Right lobe of liver (tissue), 6 donors: ENCODE data around the gene SLC24A3. TPM values are rescaled to one million over a fixed set of nuclear protein-coding genes. Genes with fewer than 3 reads are reported as not detected.

ENCODE experiments used
- ATAC-seq, 4 donors: fragments of 200-7000 bp; cut with Tn5 transposase; one replicate each; pipeline ENCODE4 v1.9.1; 2020; ENCODE audit warnings: mild to moderate bottlenecking in 4 of 4, moderate library complexity in 4 of 4
- DNase-seq, 3 donors: peaks; one replicate each; pipeline ENCODE4 v3.0.0-alpha.2; 2020
- H3K27ac ChIP-seq, 3 donors: fragments of 200-600 bp; one replicate each; pipeline ENCODE4 v1.8.0; 2022
- H3K27me3 ChIP-seq, 2 donors: fragments of 200-600 bp; one replicate each; pipeline ENCODE4 v1.8.0; 2022
- H3K36me3 ChIP-seq, 4 donors: fragments of 200-600 bp; sonication (generic) in 1 of 4; one replicate each; pipeline versions ENCODE4 v1.5.1 to v1.8.0; 2017 to 2022; ENCODE audit warnings: control low read depth in 1 of 4
- H3K4me1 ChIP-seq, 4 donors: fragments of 200-600 bp; sonication (generic) in 1 of 4; one replicate each; pipeline versions ENCODE4 v1.5.1 to v1.8.0; 2017 to 2022; ENCODE audit warnings: control low read depth in 1 of 4
- H3K4me3 ChIP-seq, 3 donors: fragments of 200-600 bp; one replicate each; pipeline ENCODE4 v1.8.0; 2022
- H3K9me3 ChIP-seq, 4 donors: fragments of 200-600 bp; sonication (generic) in 1 of 4; one replicate each; pipeline versions ENCODE4 v1.5.1 to v1.8.0; 2017 to 2022; ENCODE audit warnings: control low read depth in 1 of 4
- POLR2A ChIP-seq: fragments of 450-650 bp; IDR thresholded peaks from one replicate; pipeline ENCODE4 v1.6.1; 2017; ENCODE audit warnings: antibody characterized with exemption, mild to moderate bottlenecking
- WGBS: methylation state at CpG from one replicate; pipeline ENCODE4 v1.1.6; 2018; ENCODE audit warnings: low coverage, low lambda C conversion rate; ENCODE audit not compliant: insufficient coverage; ENCODE audit errors: missing lambda C conversion rate; 5-methylcytosine and 5-hydroxymethylcytosine counted together
- intact Hi-C, 2 donors: fragments of 100-400 bp; cut with DNase I; formaldehyde crosslinking; loops; one replicate each; pipeline versions ENCODE4 v1.11.2 to v1.14.1; 2022
- total RNA-seq, 6 experiments: library from RNA; depleted of rRNA in 2 of 6; stranded (reverse); fragments of >200 nt in 2 of 6; fragmentation: NEBNext Ultra II Directional in 3 of 6; extraction: Animal tissue kit (Norgen Biotek cat#: 25700) in 3 of 6; gene quantifications; one replicate each; pipeline versions ENCODE4 v1.1.0 to v1.2.4, GENCODE V29; 2016 to 2023
- TF ChIP-seq, protein P1 (sequence below), 4 donors: fragments of 200-600 bp in 3 of 4; fragments of 450-650 bp in 1 of 4; IDR thresholded peaks; one replicate each; pipeline versions ENCODE4 v1.5.1 to v1.8.0; 2016 to 2022; ENCODE audit warnings: antibody characterized with exemption in 4 of 4, mild to moderate bottlenecking in 2 of 4
- donor health status: DM: no; HTN: yes; CAD: no.
- donor health status: DM: no; HTN: no; CAD: no.
- donor health status: DM: no; HTN: no; CAD: no.
- donor health status: DM: no; HTN: yes; CAD: no.
- donor health status: DM: no; HTN: yes; CAD: no.

SLC24A3 gene
- total RNA-seq, 6 experiments from 2014 or later = 0.06 to 0.49 (median 0.27) TPM

DNA sequence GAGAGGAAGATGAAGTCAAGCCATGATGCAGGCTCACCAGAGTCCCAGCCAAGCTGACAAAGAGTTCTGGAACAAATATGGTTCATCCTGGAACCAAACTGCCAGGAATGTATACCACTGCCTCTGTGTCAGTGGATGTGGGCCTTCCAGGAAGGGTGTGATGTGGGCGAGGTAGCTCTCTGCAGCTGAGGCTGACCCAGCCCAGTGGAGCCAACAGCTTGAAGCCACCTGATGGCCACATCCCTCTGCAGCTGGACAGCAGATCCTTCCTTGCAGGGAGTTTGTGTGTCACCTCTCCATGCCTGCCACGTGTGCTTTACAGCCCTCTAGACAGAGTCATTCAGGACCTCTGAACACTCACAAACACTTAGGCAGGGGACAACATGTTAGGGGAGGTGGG lies 403.6 kb downstream of the SLC24A3 start:
- no peak for TF ChIP-seq POLR2A
- TF ChIP-seq, protein P1, sequence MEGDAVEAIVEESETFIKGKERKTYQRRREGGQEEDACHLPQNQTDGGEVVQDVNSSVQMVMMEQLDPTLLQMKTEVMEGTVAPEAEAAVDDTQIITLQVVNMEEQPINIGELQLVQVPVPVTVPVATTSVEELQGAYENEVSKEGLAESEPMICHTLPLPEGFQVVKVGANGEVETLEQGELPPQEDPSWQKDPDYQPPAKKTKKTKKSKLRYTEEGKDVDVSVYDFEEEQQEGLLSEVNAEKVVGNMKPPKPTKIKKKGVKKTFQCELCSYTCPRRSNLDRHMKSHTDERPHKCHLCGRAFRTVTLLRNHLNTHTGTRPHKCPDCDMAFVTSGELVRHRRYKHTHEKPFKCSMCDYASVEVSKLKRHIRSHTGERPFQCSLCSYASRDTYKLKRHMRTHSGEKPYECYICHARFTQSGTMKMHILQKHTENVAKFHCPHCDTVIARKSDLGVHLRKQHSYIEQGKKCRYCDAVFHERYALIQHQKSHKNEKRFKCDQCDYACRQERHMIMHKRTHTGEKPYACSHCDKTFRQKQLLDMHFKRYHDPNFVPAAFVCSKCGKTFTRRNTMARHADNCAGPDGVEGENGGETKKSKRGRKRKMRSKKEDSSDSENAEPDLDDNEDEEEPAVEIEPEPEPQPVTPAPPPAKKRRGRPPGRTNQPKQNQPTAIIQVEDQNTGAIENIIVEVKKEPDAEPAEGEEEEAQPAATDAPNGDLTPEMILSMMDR (IDR thresholded peaks at IDR 0.05) = no peak
- no peak overlapping the region for H3K27ac ChIP-seq
- DNase-seq (no peak), ATAC-seq (no peak)
- H3K27me3 ChIP-seq = no peaks in the 10 kb centered on the region
- H3K36me3 ChIP-seq = no peaks in the 10 kb centered on the region
- H3K4me3 ChIP-seq = no peak overlapping the region
- H3K9me3 ChIP-seq = no peaks in the 10 kb centered on the region
- no peaks in the 10 kb centered on the region for H3K4me1 ChIP-seq
- intact Hi-C loops = no loop called here
- 0% methylated on average over 1 of the region's 2 CpGs for WGBS

- DNase-seq (no peak), ATAC-seq (no peak)
- Histone ChIP-seq H3K27me3 (no peaks in the 10 kb centered on the region), H3K27ac (no peak overlapping the region), H3K9me3 (no peaks in the 10 kb centered on the region), H3K36me3 (no peaks in the 10 kb centered on the region), H3K4me3 (no peak overlapping the region), H3K4me1 (no peaks in the 10 kb centered on the region)
- TF ChIP-seq, protein P1 (IDR thresholded peaks at IDR 0.05) = no peak
- no peak for TF ChIP-seq POLR2A
- 42% methylated on average over 3 of the region's 4 CpGs for WGBS
- intact Hi-C loops = no loop called here
These were observed 404.2 kb downstream of the SLC24A3 start for GRCh38 chr20:19616620-19617019.

- no peaks in the 10 kb centered on the region for H3K27me3 ChIP-seq
- no peaks in the 10 kb centered on the region for H3K9me3 ChIP-seq
- DNase-seq (no peak), ATAC-seq (peak in 1 of 4 donors; percentile 29)
- intact Hi-C loops = no loop called here
- no peak overlapping the region for H3K4me3 ChIP-seq
- no peak for TF ChIP-seq POLR2A
- TF ChIP-seq, protein P1 (IDR thresholded peaks at IDR 0.05) = no peak
- H3K36me3 ChIP-seq = no peaks in the 10 kb centered on the region
- no peak overlapping the region for H3K27ac ChIP-seq
- WGBS = 40% methylated on average over 1 of the region's 5 CpGs
- no peaks in the 10 kb centered on the region for H3K4me1 ChIP-seq
These were observed 404.8 kb downstream of the SLC24A3 start for GRCh38 chr20:19617256-19617655.

DNA sequence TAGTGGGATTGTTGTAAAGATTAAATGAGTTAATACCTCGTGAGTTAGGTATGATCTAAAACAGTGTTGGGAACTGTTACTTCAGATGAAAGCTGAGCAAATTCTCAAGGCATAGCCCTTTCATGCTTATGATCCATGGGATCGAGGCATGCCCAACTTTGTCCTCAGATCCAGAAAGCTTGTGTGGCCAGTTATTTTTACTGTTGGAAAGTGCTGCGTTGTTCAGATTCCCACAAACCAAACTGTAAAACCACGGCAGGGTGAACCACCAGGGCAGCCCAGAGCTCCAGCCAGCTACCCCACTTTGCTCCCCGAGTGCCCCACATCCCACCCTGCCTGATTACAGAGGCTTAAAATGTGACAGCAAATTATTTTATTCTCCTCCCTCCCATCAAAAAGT lies 406.3 kb downstream of the SLC24A3 start:
- no peaks in the 10 kb centered on the region for H3K4me1 ChIP-seq
- 59% methylated on average over 3 of the region's 5 CpGs for WGBS
- H3K27me3 ChIP-seq = no peaks in the 10 kb centered on the region
- H3K36me3 ChIP-seq = no peaks in the 10 kb centered on the region
- ATAC-seq (no peak), DNase-seq (no peak)
- intact Hi-C loops = no loop called here
- no peak overlapping the region for H3K4me3 ChIP-seq
- TF ChIP-seq POLR2A = no peak
- TF ChIP-seq, protein P1 (IDR thresholded peaks at IDR 0.05) = no peak
- no peak overlapping the region for H3K27ac ChIP-seq
- no peaks in the 10 kb centered on the region for H3K9me3 ChIP-seq

DNA sequence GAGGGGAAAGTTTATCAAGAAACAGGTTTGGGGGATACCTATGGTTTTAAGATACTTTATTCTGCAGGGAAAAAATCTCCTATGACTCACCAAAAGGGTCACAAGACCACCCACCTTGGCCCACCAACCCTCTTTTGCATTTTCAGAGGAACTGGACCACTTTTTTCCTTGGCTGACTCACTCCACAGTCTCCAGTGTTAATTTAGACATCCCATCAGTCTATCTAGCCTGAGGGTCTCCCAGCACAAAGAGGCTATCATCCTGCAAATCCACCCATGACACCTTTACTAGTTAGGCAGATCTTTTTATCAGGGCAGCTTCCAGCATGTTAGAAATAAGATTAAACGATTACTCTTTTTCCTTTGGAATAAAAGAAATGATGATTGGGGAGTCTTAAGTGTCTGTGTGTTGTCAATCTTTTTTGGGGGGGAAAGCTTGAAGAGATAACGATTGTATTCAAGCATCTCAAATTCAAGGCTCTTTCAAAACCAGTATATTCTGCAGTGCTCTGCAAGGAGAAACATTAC lies 407.5 kb downstream of the SLC24A3 start:
- intact Hi-C loops = no loop called here
- H3K36me3 ChIP-seq = no peaks in the 10 kb centered on the region
- TF ChIP-seq, protein P1 (IDR thresholded peaks at IDR 0.05) = no peak
- no peak for TF ChIP-seq POLR2A
- DNase-seq (no peak), ATAC-seq (no peak)
- no peaks in the 10 kb centered on the region for H3K9me3 ChIP-seq
- no peaks in the 10 kb centered on the region for H3K4me1 ChIP-seq
- 27% methylated on average over 2 of the region's 2 CpGs for WGBS
- H3K27ac ChIP-seq = no peak overlapping the region
- no peaks in the 10 kb centered on the region for H3K27me3 ChIP-seq
- H3K4me3 ChIP-seq = no peak overlapping the region
